CD14-positive monocyte (primary cell): ENCODE measurements around the gene COMT. TPM values are rescaled to one million over a fixed set of nuclear protein-coding genes. Genes with fewer than 3 reads are reported as not detected.
A peak's percentile ranks its signal among the peaks of the same experiment; 100 is the strongest.

ENCODE experiments used
- DNase-seq, 3 donors: peaks; one replicate each; pipeline ENCODE4 v3.0.0-alpha.2; 2011 to 2022
- H2AFZ ChIP-seq: 2 replicates; pipeline ENCODE4 v1.6.0; 2012; ENCODE audit warnings: mild to moderate bottlenecking, low read depth, low read length, inconsistent platforms; ENCODE audit not compliant: insufficient read depth, poor library complexity, severe bottlenecking
- H3K27ac ChIP-seq, 2 donors: 1 replicate in 1 of 2; 2 replicates in 1 of 2; pipeline ENCODE4 v1.5.1; 2012 to 2013; ENCODE audit warnings: low read length in 2 of 2, control low read depth in 1 of 2, inconsistent platforms in 1 of 2, low read depth in 1 of 2, mild to moderate bottlenecking in 1 of 2
- H3K27me3 ChIP-seq, 2 donors: one replicate each; pipeline versions ENCODE4 v1.6.0 to v1.6.1; 2011 to 2013; ENCODE audit warnings: low read length in 2 of 2; ENCODE audit not compliant: control insufficient read depth in 2 of 2, insufficient read depth in 2 of 2
- H3K36me3 ChIP-seq, 2 donors: replicated peaks in 1 of 2; 1 replicate in 1 of 2; 2 replicates in 1 of 2; pipeline versions ENCODE4 v1.5.1 to v1.6.1; 2012 to 2013; ENCODE audit warnings: low read length in 2 of 2, control low read depth in 1 of 2, inconsistent platforms in 1 of 2, mild to moderate bottlenecking in 1 of 2; ENCODE audit not compliant: insufficient read depth in 2 of 2, control insufficient read depth in 1 of 2
- H3K4me1 ChIP-seq, 2 donors: 1 replicate in 1 of 2; 2 replicates in 1 of 2; pipeline versions ENCODE4 v1.5.1 to v1.6.1; 2012 to 2013; ENCODE audit warnings: low read length in 2 of 2, control low read depth in 1 of 2, inconsistent platforms in 1 of 2, mild to moderate bottlenecking in 1 of 2, moderate library complexity in 1 of 2; ENCODE audit not compliant: insufficient read depth in 2 of 2, control insufficient read depth in 1 of 2
- H3K4me2 ChIP-seq: replicated peaks from 2 replicates; pipeline ENCODE3; 2012; ENCODE audit warnings: low read length, moderate library complexity, mild to moderate bottlenecking; ENCODE audit not compliant: poor library complexity, severe bottlenecking; ENCODE audit errors: extremely low read depth
- H3K4me3 ChIP-seq, 3 experiments: fragments of 200-600 bp in 1 of 3; sonication (generic) in 1 of 3; replicated peaks in 1 of 3; 1 replicate in 2 of 3; 2 replicates in 1 of 3; pipeline ENCODE4 v1.5.1; 2011 to 2013; ENCODE audit warnings: low read length in 3 of 3, mild to moderate bottlenecking in 3 of 3, control low read depth in 2 of 3, low read depth in 2 of 3, inconsistent platforms in 1 of 3, moderate library complexity in 1 of 3
- H3K79me2 ChIP-seq: 2 replicates; pipeline ENCODE4 v1.6.0; 2012; ENCODE audit warnings: mild to moderate bottlenecking, control low read depth, inconsistent platforms, low read length, moderate library complexity; ENCODE audit not compliant: insufficient read depth
- H3K9ac ChIP-seq: 2 replicates; pipeline ENCODE4 v1.6.0; 2017; ENCODE audit warnings: low read length, mild to moderate bottlenecking; ENCODE audit not compliant: insufficient read depth, poor library complexity, severe bottlenecking
- H3K9me3 ChIP-seq, 2 donors: replicated peaks in 1 of 2; 1 replicate in 1 of 2; 2 replicates in 1 of 2; pipeline versions ENCODE4 v1.5.1 to v1.6.1; 2012 to 2013; ENCODE audit warnings: low read length in 2 of 2, control low read depth in 1 of 2; ENCODE audit not compliant: control insufficient read depth in 1 of 2, insufficient read depth in 1 of 2
- H4K20me1 ChIP-seq: 2 replicates; pipeline ENCODE4 v1.6.0; 2012; ENCODE audit warnings: mild to moderate bottlenecking, low read length, control low read depth, moderate library complexity; ENCODE audit not compliant: insufficient read depth
- H3K27ac Mint-ChIP-seq, 7 donors: one replicate each; pipeline ENCODE4 v1.8.0; 2020; ENCODE audit warnings: mild to moderate bottlenecking in 7 of 7, mixed read lengths in 7 of 7, moderate library complexity in 6 of 7, inconsistent platforms in 2 of 7
- H3K27me3 Mint-ChIP-seq, 3 donors: one replicate each; pipeline ENCODE4 v1.8.0; 2021 to 2022; ENCODE audit warnings: low read depth in 3 of 3, mild to moderate bottlenecking in 3 of 3, mixed read lengths in 3 of 3, moderate library complexity in 3 of 3, inconsistent platforms in 1 of 3
- H3K36me3 Mint-ChIP-seq, 2 donors: one replicate each; pipeline ENCODE4 v1.8.0; 2020; ENCODE audit warnings: mixed read lengths in 2 of 2, inconsistent platforms in 1 of 2, mild to moderate bottlenecking in 1 of 2
- H3K4me1 Mint-ChIP-seq: one replicate; pipeline ENCODE4 v1.8.0; 2020; ENCODE audit warnings: mild to moderate bottlenecking, mixed read lengths
- H3K4me3 Mint-ChIP-seq, 2 donors: one replicate each; pipeline ENCODE4 v1.8.0; 2020; ENCODE audit warnings: mild to moderate bottlenecking in 2 of 2, mixed read lengths in 2 of 2, moderate library complexity in 1 of 2
- H3K9me3 Mint-ChIP-seq, 7 donors: one replicate each; pipeline ENCODE4 v1.8.0; 2020 to 2022; ENCODE audit warnings: mixed read lengths in 7 of 7, mild to moderate bottlenecking in 6 of 7, moderate library complexity in 6 of 7, inconsistent platforms in 2 of 7
- WGBS: methylation state at CpG from one replicate; pipeline ENCODE4 v1.1.5; 2013; ENCODE audit warnings: missing lambda C conversion rate; ENCODE audit not compliant: insufficient coverage; 5-methylcytosine and 5-hydroxymethylcytosine counted together
- intact Hi-C, 2 donors: fragments of 100-400 bp; cut with micrococcal nuclease; formaldehyde crosslinking; loops; one replicate each; pipeline versions ENCODE4 v1.15.0 to v1.15.1; 2023
- polyA plus RNA-seq, 3 donors: library from polyadenylated mRNA; depleted of rRNA in 1 of 3; unstranded in 2 of 3; stranded (reverse) in 1 of 3; fragments of 300-500 nt in 2 of 3; fragments of >200 nt in 1 of 3; fragmentation: Illumina TruSeq in 2 of 3; gene quantifications; 1 replicate in 2 of 3; 2 replicates in 1 of 3; pipeline ENCODE4 v1.2.3, GENCODE V29; 2012 to 2021
- TF ChIP-seq, protein P1 (sequence below): fragments of 200-600 bp; IDR thresholded peaks from one replicate; pipeline ENCODE4 v1.8.0; 2022; ENCODE audit warnings: antibody characterized with exemption, mild to moderate bottlenecking

The COMT gene
- polyA plus RNA-seq, 3 donors, result 314 to 400 (median 329) TPM

DNA sequence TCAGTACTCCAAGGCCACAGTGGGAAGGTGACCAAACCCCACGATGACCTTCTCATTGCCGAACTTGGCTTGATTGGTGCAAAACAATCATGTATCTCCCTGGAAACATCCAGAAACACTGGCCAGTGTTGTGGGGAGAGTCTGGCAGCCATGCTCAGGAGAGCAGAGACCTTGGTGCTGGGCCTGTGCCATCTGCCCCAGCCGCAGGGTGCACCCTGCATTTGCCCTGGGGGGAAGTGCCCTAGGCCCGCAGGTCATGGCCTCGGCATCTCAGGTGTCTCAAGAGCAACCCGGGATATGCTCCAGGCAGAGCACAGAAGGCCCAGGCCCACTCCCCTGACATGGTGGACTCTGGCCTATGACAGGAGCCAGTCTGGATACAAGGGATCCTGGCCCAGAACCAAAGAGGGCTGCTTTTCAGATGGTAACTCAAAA, 51.4 kb downstream of the COMT start:
- no peaks in the 10 kb centered on the region for H3K79me2 ChIP-seq
- H2AFZ ChIP-seq, result no peak overlapping the region
- intact Hi-C loops, result no loop called here
- H3K4me3 ChIP-seq, result no peak overlapping the region
- TF ChIP-seq, protein P1, sequence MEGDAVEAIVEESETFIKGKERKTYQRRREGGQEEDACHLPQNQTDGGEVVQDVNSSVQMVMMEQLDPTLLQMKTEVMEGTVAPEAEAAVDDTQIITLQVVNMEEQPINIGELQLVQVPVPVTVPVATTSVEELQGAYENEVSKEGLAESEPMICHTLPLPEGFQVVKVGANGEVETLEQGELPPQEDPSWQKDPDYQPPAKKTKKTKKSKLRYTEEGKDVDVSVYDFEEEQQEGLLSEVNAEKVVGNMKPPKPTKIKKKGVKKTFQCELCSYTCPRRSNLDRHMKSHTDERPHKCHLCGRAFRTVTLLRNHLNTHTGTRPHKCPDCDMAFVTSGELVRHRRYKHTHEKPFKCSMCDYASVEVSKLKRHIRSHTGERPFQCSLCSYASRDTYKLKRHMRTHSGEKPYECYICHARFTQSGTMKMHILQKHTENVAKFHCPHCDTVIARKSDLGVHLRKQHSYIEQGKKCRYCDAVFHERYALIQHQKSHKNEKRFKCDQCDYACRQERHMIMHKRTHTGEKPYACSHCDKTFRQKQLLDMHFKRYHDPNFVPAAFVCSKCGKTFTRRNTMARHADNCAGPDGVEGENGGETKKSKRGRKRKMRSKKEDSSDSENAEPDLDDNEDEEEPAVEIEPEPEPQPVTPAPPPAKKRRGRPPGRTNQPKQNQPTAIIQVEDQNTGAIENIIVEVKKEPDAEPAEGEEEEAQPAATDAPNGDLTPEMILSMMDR, result no peak
- Mint-ChIP-seq H3K27ac (no peak overlapping the region), H3K4me1 (no peaks in the 10 kb centered on the region), H3K27me3 (peaks cover 0 to 11% (median 1%) of the 10 kb centered on the region in 3 donors), H3K9me3 (no peaks in the 10 kb centered on the region), H3K4me3 (no peak overlapping the region), H3K36me3 (no peaks in the 10 kb centered on the region)
- no peak overlapping the region for H3K4me2 ChIP-seq
- H3K36me3 ChIP-seq, result no peaks in the 10 kb centered on the region
- no peaks in the 10 kb centered on the region for H3K4me1 ChIP-seq
- 95% methylated on average over 4 of the region's 6 CpGs for WGBS
- H3K27me3 ChIP-seq, result no peaks in the 10 kb centered on the region
- no peaks in the 10 kb centered on the region for H3K9me3 ChIP-seq
- H4K20me1 ChIP-seq, result no peaks in the 10 kb centered on the region
- H3K9ac ChIP-seq, result no peak overlapping the region
- no peak for DNase-seq
- H3K27ac ChIP-seq, result no peak overlapping the region

DNA sequence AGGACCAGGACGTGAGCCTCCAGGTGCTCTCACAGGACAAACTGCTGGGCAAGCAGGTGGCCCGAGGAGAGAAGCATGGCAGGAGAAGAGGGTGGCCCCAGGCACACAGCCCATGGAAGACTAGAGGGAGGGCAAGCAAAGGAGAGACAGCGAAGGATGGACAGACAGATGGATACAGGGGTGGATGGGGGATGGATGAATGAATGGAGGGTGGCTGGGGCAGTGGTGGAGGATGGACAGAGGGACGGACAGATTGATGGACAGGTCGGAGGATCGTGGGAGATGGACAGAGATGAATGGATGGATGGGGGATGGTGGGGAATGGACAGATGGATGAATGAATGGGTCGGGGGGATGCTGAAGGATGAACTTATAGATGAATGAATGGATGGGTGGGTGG, 52.4 kb downstream of the COMT start:
- WGBS, result 100% methylated on average over 7 of the region's 7 CpGs
- no peak overlapping the region for H3K4me2 ChIP-seq
- Mint-ChIP-seq H3K27me3 (peaks cover 0 to 11% (median 1%) of the 10 kb centered on the region in 3 donors), H3K27ac (peak overlapping the region in 1 of 7 donors; percentile 52), H3K36me3 (no peaks in the 10 kb centered on the region), H3K9me3 (no peaks in the 10 kb centered on the region), H3K4me3 (no peak overlapping the region), H3K4me1 (no peaks in the 10 kb centered on the region)
- H3K4me1 ChIP-seq, result no peaks in the 10 kb centered on the region
- no peak overlapping the region for H3K9ac ChIP-seq
- H3K27ac ChIP-seq, result no peak overlapping the region
- no peaks in the 10 kb centered on the region for H3K9me3 ChIP-seq
- no peaks in the 10 kb centered on the region for H3K36me3 ChIP-seq
- TF ChIP-seq, protein P1, result no peak
- H4K20me1 ChIP-seq, result no peaks in the 10 kb centered on the region
- H2AFZ ChIP-seq, result no peak overlapping the region
- H3K4me3 ChIP-seq, result no peak overlapping the region
- no peak for DNase-seq
- no peaks in the 10 kb centered on the region for H3K79me2 ChIP-seq
- intact Hi-C loops, result no loop called here
- no peaks in the 10 kb centered on the region for H3K27me3 ChIP-seq
